Measurements from ENCODE around the gene AK8. TPM values are rescaled to one million over a fixed set of nuclear protein-coding genes. Genes with fewer than 3 reads are reported as not detected.

The AK8 gene
- total and polyA plus RNA-seq, 9 of the 15 experiments (the other 6 are each of a cell fraction or from before 2014, with no cell fraction given): 0.06 to 0.37 TPM; not detected in 7

DNA sequence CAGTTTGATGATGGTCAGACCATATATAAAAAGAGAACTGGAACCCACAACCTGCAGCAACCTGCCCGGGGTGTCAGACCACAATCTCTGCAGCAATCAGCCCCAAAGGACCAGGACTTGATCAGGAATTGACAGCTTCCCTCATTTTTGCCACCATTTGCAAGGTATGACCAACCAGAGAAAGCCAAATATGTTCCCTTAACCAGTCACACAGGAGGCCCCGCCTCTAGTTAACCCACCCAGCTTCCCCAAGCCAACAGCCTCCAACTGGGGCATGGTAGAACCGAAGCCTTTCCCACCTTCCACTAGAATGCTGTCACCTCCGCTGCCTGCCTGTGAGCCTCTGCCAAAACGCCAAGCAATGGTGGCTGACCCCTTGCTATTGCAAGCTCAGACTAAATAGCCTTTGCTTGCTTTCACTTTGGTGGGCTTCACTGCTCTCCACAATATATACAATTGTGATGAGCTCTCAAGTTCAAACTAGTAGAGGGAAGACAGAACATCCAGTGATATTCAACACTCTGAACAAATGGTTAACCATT lies 86.3 kb downstream of the AK8 start:
- DNase-seq (ENCODE audit: extremely low read depth in 1 of 4, low spot score in 3 of 4) (no peak), ATAC-seq (no peak)
- no peak overlapping the region for H3K4me2 ChIP-seq (ENCODE audit: insufficient read depth, low read length)
- TF ChIP-seq GTF2A2 (tag; IDR thresholded peaks at IDR 0.05) (no peak), SRSF3 (IDR thresholded peaks at IDR 0.05; ENCODE audit: insufficient read depth, low read length) (no peak), NCOA1 (IDR thresholded peaks at IDR 0.05; ENCODE audit: low read depth) (no peak), ETV1 (tag; conservative IDR thresholded peaks at IDR 0.05; ENCODE audit: low read depth) (no peak), RBM39 (optimal IDR thresholded peaks at IDR 0.05; ENCODE audit: low read depth, low read length) (no peak), BDP1 (IDR thresholded peaks at IDR 0.05; ENCODE audit: insufficient read depth, insufficient read length) (no peak), JUN (IDR thresholded peaks at IDR 0.05; ENCODE audit: borderline replicate concordance, low read depth, low read length) (no peak), JUN (CRISPR knock-in tag; IDR thresholded peaks at IDR 0.05; ENCODE audit: borderline replicate concordance) (no peak), ARHGAP35 (IDR thresholded peaks at IDR 0.05; ENCODE audit: partially characterized antibody) (no peak), PHB2 (IDR thresholded peaks at IDR 0.05; ENCODE audit: low read depth) (no peak), NCOA2 (IDR thresholded peaks at IDR 0.05; ENCODE audit: partially characterized antibody in 2 of 2) (no peak)
- TF ChIP-seq, protein P1, sequence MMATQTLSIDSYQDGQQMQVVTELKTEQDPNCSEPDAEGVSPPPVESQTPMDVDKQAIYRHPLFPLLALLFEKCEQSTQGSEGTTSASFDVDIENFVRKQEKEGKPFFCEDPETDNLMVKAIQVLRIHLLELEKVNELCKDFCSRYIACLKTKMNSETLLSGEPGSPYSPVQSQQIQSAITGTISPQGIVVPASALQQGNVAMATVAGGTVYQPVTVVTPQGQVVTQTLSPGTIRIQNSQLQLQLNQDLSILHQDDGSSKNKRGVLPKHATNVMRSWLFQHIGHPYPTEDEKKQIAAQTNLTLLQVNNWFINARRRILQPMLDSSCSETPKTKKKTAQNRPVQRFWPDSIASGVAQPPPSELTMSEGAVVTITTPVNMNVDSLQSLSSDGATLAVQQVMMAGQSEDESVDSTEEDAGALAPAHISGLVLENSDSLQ (IDR thresholded peaks at IDR 0.05): no peak
- TF ChIP-seq, protein P2, sequence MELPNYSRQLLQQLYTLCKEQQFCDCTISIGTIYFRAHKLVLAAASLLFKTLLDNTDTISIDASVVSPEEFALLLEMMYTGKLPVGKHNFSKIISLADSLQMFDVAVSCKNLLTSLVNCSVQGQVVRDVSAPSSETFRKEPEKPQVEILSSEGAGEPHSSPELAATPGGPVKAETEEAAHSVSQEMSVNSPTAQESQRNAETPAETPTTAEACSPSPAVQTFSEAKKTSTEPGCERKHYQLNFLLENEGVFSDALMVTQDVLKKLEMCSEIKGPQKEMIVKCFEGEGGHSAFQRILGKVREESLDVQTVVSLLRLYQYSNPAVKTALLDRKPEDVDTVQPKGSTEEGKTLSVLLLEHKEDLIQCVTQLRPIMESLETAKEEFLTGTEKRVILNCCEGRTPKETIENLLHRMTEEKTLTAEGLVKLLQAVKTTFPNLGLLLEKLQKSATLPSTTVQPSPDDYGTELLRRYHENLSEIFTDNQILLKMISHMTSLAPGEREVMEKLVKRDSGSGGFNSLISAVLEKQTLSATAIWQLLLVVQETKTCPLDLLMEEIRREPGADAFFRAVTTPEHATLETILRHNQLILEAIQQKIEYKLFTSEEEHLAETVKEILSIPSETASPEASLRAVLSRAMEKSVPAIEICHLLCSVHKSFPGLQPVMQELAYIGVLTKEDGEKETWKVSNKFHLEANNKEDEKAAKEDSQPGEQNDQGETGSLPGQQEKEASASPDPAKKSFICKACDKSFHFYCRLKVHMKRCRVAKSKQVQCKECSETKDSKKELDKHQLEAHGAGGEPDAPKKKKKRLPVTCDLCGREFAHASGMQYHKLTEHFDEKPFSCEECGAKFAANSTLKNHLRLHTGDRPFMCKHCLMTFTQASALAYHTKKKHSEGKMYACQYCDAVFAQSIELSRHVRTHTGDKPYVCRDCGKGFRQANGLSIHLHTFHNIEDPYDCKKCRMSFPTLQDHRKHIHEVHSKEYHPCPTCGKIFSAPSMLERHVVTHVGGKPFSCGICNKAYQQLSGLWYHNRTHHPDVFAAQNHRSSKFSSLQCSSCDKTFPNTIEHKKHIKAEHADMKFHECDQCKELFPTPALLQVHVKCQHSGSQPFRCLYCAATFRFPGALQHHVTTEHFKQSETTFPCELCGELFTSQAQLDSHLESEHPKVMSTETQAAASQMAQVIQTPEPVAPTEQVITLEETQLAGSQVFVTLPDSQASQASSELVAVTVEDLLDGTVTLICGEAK (IDR thresholded peaks at IDR 0.05): no peak
- TF ChIP-seq, protein P2 (CRISPR knock-in tag; IDR thresholded peaks at IDR 0.05): no peak

More for the DNA sequence above, 86.3 kb downstream of the AK8 start:
- CTCF ChIA-PET (ENCODE audit: low intra/inter-chr PET ratio): no interaction called here
- no peaks in the 10 kb centered on the region for H3K36me3 ChIP-seq (ENCODE audit: control insufficient read depth, insufficient read depth, low read length)
- intact Hi-C loops (cut with micrococcal nuclease): loop anchor here (10.0 kb wide), 2 partner anchors 97 to 127 kb away; partner anchors contain the start of gene DDX31
- POLR2A ChIA-PET: no interaction called here
- H3K4me3 ChIP-seq: no peak overlapping the region
- BruUV-seq (replicated peaks): no TSS peak
- H3K9ac ChIP-seq (ENCODE audit: insufficient read depth in 1 of 2, low read depth in 2 of 2, low read length in 2 of 2): no peak overlapping the region; a peak in 1 of 4 replicates
- no peaks in the 10 kb centered on the region for H3K9me1 ChIP-seq (ENCODE audit: control insufficient read depth, insufficient read depth, low read length)
- H3K27me3 ChIP-seq (ENCODE audit: control insufficient read depth in 2 of 2, insufficient read depth in 2 of 2, low read length in 2 of 2): peaks cover 5 to 25% of the 10 kb centered on the region in 2 experiments; a peak in 4 of 5 replicates
- no peak overlapping the region for H2AFZ ChIP-seq (ENCODE audit: low read depth, low read length)
- H3K4me1 ChIP-seq (replicated peaks in 1 of 2; ENCODE audit: control insufficient read depth in 2 of 2, insufficient read depth in 2 of 2, low read length in 2 of 2): peaks cover 3 to 10% of the 10 kb centered on the region in 2 experiments
- in situ Hi-C loops (cut with MboI): no loop called here
- 0 out of 2 replicates have a peak, but pooled peaks cover 3% of the 10 kb centered on the region for H4K20me1 ChIP-seq (replicated peaks; ENCODE audit: control insufficient read depth, insufficient read depth, low read length)
- no peak for FAIRE-seq
- 4% methylated on average over 5 of the region's 5 CpGs for WGBS (ENCODE audit: insufficient coverage, low coverage, missing lambda C conversion rate)
- H3K27ac ChIP-seq (ENCODE audit: extremely low read depth, low read depth, low read length): no peak overlapping the region
- H3K79me2 ChIP-seq (ENCODE audit: control insufficient read depth, insufficient read depth, low read length): no peaks in the 10 kb centered on the region
- H3K9me3 ChIP-seq (replicated peaks; ENCODE audit: control insufficient read depth, insufficient read depth, low read depth, low read length): no peaks in the 10 kb centered on the region

Measured in K562 (cell line).